ENCODE data around the gene KCNIP1.

DNA sequence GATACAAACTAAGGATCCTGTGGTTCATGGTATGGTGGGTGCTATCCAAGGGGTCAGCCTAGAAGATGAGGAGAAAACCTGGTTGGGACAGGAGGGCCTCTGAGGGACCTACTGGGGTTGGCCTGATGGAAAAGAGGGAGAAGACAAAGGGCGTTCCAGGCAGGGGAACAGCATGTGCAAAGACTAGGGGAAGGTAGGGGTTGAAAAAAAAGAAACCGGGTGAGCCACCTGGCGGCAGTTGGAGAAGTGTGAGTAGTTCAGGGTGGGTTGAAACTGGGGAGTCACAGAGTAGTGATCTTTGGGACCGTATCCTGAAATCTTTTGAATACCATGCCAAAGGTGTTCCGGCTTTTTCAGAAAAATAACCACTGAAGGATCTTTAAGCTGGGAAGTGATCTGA, 271.0 kb downstream of the KCNIP1 start:
- no peak for TF ChIP-seq GATA3 (IDR thresholded peaks at IDR 0.05; ENCODE audit: low read depth, low read length)
- no peak for TF ChIP-seq GATA2 (IDR thresholded peaks at IDR 0.05; ENCODE audit: low read depth, low read length)

Measured in SH-SY5Y (cell line).